HG03521 (cell line): Measurements from ENCODE around the gene DOCK4.

ENCODE experiments used
- ATAC-seq: cut with Tn5 transposase; IDR thresholded peaks from one replicate; pipeline ENCODE4 v1.9.1; 2021; ENCODE audit warnings: mild to moderate bottlenecking, moderate library complexity; ENCODE audit not compliant: unreplicated experiment

The DOCK4 gene

DNA sequence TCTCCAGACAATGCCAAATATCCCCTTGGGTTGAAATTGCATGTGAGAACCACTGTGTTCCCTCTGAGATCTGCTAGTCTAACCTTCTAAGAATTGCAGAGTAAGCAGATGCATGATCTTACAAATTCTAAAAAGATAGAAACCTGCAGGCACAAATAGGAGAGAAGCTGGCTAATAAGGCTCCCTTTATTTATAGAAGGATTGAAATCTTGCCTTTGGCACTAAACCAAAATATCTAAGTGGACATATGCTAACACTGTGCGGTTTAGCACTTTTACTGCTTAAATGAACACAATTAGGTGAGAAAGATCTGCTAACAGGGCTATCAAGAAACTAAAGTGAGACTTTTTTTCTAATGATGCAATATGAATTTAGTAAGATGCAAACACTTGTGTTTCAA lies 225.5 kb downstream of the DOCK4 start:
- ATAC-seq = no peak

DNA sequence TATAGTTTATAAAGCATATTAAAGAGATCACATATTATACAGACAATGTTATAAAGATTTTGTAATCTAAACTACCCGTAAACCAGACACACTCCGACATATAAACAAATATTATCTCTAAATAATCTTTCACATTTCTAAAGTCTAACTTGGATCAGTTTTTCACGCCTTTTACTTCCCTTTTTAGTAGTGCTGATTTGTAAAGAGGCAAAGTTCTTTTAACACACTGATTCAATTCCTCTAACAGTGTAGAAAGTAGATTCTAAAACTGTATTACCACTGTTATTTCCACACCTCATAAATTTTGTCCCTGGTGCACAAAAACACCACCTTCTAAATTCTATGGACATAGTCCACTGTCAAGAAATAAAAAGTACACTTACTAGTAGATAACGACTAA lies 230.9 kb downstream of the DOCK4 start:
- ATAC-seq = no peak

DNA sequence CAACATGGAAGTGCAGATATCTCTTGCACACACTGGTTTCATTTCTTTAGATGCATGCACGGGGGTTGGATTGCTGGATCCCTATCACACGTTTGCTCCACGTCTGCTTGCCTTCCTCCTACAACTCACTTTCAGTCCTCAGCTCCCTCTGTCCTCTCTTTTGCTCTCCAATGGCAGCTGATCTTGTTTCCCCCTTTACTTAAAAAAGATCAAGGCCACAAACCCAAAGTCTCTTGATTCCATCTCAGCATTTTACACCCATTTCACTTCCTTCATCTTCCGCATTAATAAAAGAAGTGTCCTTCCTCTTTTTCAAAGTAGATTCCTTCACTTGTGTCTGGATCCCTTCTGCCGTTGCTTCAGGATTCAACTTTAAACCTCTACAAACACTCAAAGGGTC lies 245.2 kb downstream of the DOCK4 start:
- ATAC-seq = no peak

DNA sequence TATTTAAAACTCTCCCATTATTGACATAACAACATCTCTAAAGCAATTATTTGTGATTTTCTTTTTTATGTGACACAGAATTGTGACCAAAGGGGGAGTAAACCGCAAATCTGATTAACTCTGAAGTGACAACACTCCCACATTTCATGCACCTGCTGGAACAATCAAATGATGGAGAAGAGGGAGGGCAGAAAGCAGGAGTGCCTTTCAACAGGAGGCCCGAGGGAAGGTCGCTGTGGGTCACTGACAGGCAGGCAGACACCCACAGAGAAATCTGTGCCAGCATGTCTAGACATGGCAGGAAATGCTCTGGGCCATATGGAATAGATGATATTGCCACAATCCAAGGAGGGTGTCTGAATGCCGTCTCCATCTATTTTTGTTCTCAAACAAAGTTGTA lies 247.3 kb downstream of the DOCK4 start:
- no peak for ATAC-seq

DNA sequence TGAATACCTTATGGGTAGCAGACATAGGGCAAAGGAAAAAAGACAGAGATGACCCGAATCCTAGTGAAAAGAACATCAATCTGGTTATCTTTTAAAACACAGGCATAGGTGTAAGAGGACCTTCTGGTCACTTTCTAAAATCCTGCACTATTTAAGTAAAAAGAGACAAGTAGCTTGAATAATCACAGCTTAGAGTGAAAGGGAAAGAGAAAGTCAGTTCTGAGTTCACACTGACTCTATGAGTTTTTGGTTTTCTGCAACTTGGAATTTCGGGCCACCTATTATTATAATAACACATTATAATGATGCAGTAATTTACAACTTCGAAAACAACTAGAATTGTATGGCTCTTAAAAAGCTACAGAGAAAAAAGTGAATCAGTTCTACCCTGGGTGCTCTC lies 247.8 kb downstream of the DOCK4 start:
- ATAC-seq = no peak

DNA sequence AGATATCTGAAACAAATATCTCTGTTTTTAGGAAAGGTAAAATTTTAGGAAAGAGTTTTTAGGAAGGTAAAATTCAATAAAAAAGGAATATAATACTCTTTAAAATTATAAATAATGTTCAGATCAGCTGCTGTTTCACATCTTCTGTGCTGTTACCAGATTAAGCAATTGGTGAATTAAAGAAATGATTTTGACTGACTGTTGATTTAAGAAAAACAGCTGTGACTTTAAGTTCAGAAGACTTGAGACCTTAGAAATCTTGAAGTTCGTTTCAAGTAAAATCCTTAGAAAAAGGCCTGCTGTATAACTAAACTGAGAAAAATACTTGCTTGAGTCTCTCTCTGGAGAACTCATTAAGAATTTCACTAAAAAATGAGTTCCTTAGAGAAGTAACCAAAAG lies 250.6 kb downstream of the DOCK4 start:
- no peak for ATAC-seq

DNA sequence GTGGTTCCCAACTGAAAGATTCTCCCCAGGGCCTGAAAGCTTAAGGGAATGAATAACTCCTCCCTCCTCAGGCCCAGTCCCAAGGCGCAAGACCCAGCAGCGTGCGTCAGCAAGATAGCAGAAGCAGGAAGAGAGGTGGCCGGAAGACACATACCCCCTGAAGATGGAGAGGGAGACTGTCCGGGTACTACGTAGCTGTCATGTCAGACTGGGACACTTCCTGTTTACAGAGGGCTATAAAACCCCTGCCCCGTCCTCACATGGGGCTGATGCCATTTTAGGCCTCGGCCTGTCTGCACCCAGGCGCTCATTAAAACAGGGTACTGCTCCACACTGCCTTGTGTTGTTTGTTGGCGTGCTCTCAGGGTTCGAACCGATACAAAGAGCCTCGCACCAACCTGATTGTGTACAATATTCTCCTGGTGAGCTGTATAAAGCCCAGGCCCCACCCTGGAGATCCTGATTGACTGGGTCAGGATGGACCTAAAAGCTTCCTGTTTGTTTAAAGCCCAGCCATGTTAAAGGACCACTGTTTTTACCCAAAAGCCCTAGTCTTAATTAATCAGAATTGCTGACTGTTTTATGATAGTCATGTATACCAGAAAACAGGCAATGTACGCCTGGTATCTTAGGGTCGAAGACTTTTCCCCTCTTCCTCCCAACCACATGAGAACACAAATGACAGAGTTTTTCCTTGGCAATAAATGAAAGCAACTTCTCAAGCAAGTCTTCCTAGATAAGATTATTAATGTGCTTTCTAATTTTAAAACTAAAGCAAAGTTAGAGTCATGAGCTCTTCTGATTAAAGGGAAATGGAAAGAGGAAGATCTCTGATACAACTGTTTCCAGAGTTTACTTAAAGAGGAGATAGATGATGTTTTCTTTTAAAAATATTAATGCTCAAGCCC lies 251.5 kb downstream of the DOCK4 start:
- no peak for ATAC-seq

DNA sequence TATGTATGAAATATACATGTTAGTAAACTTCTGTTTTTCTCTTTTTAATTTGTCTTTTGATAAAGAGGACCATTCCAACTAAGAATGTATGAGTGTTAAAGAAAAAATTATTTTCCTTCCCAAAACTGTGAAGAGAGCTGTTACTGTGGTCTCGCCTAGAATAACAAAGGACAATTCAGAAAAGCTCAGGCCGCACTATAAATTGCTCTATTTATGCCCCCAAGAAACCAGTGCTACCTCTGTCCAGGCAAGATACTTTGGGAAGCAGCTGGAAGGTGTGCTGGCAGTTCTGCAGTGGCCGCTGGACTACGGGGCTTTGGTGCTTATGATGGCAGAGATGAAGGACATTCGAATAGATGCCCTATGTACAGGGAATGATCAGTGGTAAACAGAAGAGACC lies 252.1 kb downstream of the DOCK4 start:
- ATAC-seq = no peak

DNA sequence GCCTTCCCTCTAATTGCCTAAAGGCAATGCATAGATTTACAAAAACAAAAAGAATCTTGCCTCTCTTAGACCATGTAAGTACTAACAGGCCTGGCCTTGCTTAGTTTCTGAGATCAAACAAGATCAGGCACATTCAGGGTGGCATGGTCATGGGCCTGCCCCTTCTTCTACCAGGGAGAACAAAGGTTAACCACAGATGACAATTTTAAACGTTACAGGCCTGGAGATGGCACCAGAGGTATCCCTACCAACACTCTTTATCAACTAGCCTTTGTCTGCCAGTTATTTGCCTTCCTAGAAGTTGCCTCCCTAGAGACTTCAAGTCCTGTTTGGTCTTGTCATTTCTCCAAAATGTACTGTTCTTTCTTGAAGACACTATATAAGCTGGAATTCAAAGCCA lies 252.6 kb downstream of the DOCK4 start:
- no peak for ATAC-seq

DNA sequence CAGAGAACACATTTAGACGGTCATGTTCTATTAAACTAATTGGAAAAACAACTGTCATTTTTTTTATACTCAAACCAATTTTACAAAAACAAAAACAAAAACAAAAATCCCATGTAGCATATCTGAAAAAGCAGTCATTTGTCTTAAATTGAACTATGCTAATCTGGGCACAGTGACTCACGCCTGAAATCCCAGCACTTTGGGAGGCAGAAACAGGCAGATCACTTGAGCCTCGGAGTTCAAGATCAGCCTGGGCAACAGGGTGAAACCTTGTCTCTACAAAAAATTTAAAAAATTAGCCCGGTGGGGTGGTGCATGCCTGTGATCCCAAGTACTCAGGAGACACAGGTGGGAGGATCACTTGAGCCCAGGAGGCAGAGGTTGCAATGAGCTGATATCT lies 253.4 kb downstream of the DOCK4 start:
- ATAC-seq = no peak

DNA sequence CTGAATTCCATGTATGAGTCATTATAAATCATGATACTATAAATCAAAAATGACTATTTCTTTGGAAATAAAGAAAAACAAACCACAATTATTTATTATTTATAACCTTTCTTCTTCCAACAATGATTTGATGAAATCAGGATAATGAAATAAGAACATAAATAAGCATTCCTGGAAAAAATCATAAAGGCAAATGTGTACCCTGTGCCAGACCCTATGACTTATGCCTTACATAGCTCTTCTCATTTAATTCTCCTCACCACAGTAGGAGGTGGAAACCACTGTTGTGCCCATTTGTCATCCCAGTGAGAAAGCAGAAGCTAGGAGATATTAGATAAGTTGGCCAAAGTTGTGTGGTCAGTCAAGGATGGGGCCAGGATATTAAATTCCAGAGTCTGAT lies 255.1 kb downstream of the DOCK4 start:
- no peak for ATAC-seq

DNA sequence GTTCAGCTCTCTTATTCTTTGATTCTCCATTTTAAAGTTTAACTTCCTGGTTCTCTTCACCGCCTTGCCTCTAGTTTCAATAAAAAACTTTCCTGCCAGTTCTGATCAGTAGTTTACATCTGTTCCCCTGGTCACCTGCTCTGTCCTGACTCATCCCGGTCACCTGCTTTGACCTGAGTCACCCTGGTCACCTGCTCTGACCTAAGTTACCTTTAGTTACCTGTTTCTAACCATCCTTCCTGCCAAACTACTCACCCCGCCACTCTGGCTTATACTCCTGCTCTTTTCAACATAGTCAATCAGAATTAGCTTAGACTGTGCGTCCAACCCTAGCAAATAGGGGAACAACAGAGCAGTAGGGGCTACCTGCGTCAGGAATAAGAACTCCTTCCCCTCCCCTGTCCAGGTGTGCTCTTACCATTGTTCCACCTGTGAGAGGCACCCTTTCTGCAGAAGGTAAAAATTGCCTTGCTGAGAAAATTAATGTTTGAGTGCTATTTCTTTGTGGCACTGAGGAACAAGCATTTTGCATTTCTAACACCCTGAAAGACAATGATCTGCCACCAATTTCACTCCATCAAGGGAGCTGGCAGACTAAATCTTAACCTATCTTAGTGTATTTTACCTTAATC lies 263.6 kb downstream of the DOCK4 start:
- ATAC-seq = no peak

DNA sequence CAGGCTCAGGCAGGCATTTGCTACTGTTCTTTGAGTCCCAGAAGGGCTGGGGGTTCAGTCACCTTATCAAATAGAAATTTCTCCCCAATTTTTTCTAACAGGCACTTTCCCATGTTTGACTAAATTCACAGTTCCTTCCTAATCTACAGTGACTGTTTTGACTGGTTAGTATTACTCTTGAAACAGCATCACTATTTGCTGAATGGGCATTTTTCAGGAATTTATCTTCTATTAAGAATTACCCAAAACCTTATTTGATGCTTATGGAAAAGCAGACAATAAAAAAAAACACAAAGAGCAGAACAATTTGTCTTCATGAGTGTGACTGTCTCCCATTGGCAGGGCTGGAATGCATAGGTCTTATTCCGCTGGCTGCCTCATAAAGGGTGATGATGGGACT lies 269.0 kb downstream of the DOCK4 start:
- ATAC-seq = no peak

DNA sequence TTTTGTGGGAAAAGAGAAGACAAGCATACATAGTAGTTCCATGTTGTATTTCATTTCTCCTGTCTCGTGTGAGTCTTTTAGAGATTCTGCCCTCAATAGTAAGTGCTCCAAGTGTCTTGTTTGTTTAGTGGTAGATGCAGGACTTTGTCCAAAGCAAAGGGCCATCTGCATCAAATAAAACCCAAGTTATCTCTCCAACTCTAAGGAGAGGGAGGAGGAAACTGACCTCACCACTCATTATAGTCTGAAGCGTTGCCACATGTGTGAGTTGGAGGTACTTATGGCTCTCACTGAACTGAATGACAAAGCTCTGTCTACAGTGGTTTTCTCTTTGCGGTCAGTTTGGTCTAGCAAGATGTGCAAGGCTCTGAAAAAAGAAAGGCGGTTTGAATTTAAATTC lies 272.6 kb downstream of the DOCK4 start:
- ATAC-seq = no peak

DNA sequence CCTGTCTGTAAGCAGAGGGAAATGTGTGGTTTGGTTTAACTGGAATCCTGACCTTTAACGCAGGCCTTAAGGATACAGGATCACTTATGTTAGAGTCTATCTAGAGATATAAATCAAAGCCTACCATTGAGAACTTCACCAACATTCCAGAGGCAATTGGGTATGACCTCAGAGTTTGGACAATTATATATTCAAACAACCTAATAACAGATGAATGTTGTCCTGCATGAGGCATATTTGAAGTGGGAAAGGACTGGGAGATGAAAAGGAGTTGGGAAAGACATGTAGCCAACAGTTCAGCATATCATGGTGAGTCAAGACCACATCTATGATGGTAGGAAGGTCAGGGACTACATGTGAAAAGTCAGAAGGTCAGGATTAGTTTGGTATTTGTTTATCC lies 274.2 kb downstream of the DOCK4 start:
- no peak for ATAC-seq

DNA sequence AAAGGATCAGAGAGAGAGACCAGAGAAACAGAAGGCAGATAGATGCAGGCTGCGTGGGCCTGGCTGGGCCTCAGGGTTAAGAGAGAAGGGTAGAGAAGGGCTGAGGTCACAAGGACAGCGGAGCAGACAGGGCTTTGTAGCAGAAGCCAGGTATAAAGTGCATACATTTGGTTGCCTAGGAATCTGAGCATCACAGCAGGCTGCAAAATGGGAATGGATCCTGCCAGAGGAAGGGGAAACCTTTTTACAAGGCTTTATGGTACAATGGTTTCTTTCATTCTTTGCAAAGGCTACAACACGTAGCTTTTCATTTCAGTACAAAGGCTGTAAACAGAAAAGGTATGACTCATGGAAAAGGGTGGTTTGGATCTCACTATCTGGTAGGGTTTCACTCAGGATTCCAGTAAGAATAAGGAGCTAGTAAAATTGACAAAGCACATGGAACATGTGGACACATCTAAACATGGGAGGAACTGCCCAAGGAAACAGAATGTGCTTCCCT lies 275.1 kb downstream of the DOCK4 start:
- ATAC-seq = no peak

DNA sequence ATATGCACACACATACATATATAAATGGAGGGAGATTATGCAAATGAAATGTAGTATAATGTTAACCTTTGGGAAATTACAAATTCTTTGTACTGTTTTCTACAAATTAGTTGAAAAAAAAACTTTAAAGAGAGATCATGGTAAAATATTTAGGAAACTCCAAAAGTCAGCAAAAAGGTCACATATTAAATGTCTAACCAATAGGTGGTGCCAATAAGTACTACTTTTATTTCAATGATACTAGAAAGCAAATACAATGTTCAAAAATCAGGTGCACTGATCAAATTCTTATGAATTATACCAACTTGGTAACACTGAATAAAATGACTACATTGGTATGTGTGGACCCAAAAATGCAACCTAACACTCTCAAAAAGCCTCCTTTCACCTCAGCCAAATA lies 276.9 kb downstream of the DOCK4 start:
- no peak for ATAC-seq

DNA sequence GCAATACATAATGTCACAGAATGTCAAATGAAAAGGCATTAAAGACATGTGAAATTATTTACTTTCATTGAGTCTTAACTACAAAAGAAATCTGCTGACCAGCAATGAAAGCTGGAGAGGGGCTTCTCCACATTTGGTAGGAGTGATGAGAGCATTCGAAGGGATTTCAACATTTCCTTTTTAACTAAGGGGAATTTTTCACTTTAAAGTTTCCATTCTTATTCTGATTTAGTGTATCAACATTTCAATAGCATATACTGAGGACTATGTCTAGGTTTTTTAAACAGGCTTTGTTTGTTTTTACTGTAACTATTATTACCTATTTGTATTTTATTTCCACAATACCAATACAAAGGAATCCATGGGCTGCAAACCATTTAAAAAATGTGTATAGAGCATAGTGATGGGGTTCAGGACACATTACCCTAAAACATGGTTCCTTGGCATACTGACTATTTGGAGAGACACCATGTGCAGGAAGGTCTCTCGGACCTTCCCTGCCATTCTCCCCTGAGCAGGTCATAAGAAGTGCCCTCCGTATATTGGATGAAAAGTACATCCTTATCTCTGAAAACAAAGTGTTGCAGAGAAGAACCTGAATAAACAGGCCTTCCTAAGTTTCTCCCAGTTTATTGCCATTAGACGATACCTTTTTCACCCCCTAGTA lies 278.7 kb downstream of the DOCK4 start:
- ATAC-seq = no peak

DNA sequence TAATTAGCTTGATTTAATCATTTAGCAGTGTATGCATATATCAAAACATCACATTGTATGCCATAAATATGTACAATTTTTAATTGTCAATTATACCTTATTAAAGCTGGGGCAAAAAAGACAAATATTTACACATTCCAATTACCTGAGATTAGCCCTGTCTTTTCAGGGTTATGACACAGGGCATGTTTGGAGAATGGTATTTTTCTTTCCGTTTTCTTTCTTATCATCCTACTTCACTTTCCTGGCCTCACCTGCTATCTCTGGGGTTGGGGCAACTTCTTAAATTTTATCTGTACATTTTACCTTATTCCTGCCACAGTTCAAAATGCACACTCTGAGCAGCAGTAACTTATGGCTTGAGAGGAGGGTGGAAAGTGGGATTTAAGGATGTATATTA lies 285.9 kb downstream of the DOCK4 start:
- ATAC-seq = no peak

DNA sequence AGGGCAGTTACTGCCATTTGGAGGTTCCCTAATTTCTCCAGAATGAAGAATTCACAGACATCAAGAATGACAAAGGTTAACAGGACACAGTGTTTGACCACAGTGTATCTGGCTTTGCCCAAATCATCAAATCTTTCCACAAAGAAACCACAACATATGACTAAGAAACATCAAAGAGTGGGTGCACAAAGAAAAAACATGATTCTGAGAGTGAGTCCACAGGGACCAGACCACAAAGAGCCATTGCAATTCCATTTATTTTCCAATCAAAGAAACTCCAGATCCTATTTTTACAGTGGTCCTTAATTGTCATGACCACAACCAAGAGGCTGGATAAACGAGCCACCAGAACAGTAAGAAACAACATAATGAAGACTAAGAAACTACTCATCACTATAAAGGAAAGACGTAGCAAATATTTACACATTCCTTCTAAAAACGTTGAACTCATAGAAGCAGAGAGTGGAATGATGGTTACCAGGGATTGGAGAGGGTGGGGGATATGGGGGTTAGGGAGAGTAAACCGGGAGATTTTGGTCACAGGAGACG lies 286.5 kb downstream of the DOCK4 start:
- ATAC-seq = no peak

DNA sequence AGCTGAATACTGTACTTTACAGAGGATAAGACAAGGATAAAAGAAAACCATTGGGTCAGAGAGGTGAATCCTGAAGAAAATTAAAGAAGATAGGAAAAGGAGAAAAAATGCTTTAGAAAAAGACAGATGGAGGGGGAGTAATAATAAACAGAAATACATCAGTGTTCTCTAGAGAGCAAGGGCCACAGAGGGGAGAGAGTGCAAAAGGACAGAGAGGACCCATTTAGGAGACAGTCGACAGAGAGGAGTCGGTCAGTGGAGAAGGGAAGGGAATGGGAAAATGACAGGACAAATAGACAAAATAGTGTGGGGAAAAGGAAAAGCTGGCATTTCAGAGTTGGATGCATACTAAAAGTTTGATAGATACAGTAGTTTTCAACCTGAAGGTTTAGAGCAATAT lies 287.0 kb downstream of the DOCK4 start:
- ATAC-seq = no peak

DNA sequence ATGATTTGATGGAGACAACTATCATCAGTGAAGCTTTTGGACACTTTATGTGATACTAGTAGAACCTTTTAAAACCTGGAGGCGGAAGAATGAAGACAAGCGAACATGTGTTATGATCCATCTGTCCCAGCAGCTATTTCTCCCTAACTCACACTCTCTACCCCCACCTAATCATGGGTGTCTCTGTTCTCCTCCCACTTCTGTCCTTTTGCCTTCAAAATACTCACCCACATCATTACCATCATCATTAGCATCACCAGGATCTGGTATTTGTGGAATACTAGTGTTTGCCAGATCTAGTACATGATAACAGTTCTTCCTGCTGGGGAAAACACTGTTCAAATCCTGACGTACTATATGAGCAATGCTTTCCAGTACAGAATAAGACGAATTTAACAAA lies 287.7 kb downstream of the DOCK4 start:
- ATAC-seq = no peak
